ENCODE measurements around the gene RHPN2. TPM values are rescaled to one million over a fixed set of nuclear protein-coding genes. Genes with fewer than 3 reads are reported as not detected.
"Not testable (repeated sequence)": the region's sequence is repeated elsewhere in the genome, so short reads cannot be mapped to it uniquely, and the experiment has no call there.

Gene RHPN2
- total RNA-seq, 1 experiment from 2014 or later: 29.2 TPM

DNA sequence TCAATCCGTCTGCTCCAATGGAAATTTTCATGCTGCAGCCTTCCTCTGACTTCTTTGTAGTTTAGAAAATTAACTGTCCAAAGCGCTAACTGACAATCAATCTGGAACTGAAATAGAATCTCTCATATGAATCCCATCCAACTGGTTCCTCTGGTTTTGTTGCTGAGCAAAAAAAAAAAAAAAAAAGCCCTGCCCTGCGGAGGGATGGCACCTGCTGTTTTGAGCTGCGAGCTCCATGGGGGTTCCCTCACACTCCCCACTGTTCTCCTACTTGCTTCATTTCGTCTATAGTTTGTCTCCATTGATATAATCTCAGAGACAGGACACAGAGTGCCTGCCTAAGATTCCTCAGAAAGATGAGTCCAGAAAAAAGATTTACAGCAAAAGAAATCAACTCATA is 59.2 kb downstream of the RHPN2 start:
- Histone ChIP-seq H3K4me1 (ENCODE audit: insufficient read depth, low read length) (no peaks in the 10 kb centered on the region), H2BK5ac (ENCODE audit: insufficient read length, low read length) (no peak overlapping the region), H2AFZ (ENCODE audit: low read length) (no peak overlapping the region), H3K23ac (ENCODE audit: insufficient read length, low read depth, low read length) (no peak overlapping the region), H4K5ac (ENCODE audit: insufficient read length, low read depth, low read length) (no peak overlapping the region), H3K23me2 (ENCODE audit: insufficient read length, low read depth, low read length, poor library complexity, severe bottlenecking) (no peaks in the 10 kb centered on the region), H2AK5ac (ENCODE audit: insufficient read length, low read length) (no peak overlapping the region), H3K18ac (ENCODE audit: insufficient read length, low read depth, low read length) (no peak overlapping the region), H3K79me2 (ENCODE audit: insufficient read depth, low read length) (no peaks in the 10 kb centered on the region), H3T11ph (ENCODE audit: low read length) (no peak overlapping the region), H3K4me2 (ENCODE audit: insufficient read depth, insufficient read length, low read length) (no peak overlapping the region), H2BK15ac (ENCODE audit: low read depth, low read length) (no peak overlapping the region), H3K27ac (ENCODE audit: insufficient read length, low read depth, low read length) (no peak overlapping the region), H3K79me1 (ENCODE audit: insufficient read depth, low read depth, low read length, poor library complexity, severe bottlenecking) (no peaks in the 10 kb centered on the region), H4K20me1 (ENCODE audit: control insufficient read depth, insufficient read depth, insufficient read length) (no peaks in the 10 kb centered on the region), H3K14ac (ENCODE audit: insufficient read depth, low read length) (no peak overlapping the region), H2BK20ac (ENCODE audit: low read depth, low read length, poor library complexity, severe bottlenecking) (no peak overlapping the region), H3K56ac (ENCODE audit: insufficient read length, low read depth, low read length) (no peak overlapping the region), H2BK12ac (ENCODE audit: insufficient read length, low read depth, low read length) (no peak overlapping the region), H2BK120ac (ENCODE audit: low read depth, low read length, poor library complexity, severe bottlenecking) (no peak overlapping the region), H3K27me3 (ENCODE audit: insufficient read depth, low read length) (no peaks in the 10 kb centered on the region), H3K9me3 (ENCODE audit: control insufficient read depth, low read depth, low read length) (no peaks in the 10 kb centered on the region), H3K9ac (ENCODE audit: extremely low read depth, insufficient read length, low read length) (no peak overlapping the region), H4K8ac (replicated peaks; ENCODE audit: insufficient read length, low read depth, low read length) (no peak overlapping the region), H3K4ac (ENCODE audit: low read depth, low read length) (no peak overlapping the region), H4K91ac (ENCODE audit: insufficient read length, low read depth, low read length) (no peak overlapping the region)
- no peaks in the 10 kb centered on the region for H3K9me3 Mint-ChIP-seq
- no peak for DNase-seq
- peaks cover 25 to 67% (median 53%) of the 10 kb centered on the region in 3 experiments for H3K36me3 Mint-ChIP-seq (ENCODE audit: insufficient read depth in 1 of 3, low read depth in 3 of 3)
- no CpG with 5 or more reads among the region's 5 CpGs for WGBS (ENCODE audit: extremely low coverage, insufficient read length, low lambda C conversion rate)
- no peaks in the 10 kb centered on the region for H3K27me3 Mint-ChIP-seq (ENCODE audit: low read depth)
- H3K4me3 Mint-ChIP-seq: no peak overlapping the region
- H3K4me1 Mint-ChIP-seq: peaks cover 8 to 15% of the 10 kb centered on the region in 2 experiments
- H3K27ac Mint-ChIP-seq: peak overlapping the region in 1 of 3 experiments; percentile 64; a peak in 2 of 7 replicates
- TF ChIP-seq, protein P1, sequence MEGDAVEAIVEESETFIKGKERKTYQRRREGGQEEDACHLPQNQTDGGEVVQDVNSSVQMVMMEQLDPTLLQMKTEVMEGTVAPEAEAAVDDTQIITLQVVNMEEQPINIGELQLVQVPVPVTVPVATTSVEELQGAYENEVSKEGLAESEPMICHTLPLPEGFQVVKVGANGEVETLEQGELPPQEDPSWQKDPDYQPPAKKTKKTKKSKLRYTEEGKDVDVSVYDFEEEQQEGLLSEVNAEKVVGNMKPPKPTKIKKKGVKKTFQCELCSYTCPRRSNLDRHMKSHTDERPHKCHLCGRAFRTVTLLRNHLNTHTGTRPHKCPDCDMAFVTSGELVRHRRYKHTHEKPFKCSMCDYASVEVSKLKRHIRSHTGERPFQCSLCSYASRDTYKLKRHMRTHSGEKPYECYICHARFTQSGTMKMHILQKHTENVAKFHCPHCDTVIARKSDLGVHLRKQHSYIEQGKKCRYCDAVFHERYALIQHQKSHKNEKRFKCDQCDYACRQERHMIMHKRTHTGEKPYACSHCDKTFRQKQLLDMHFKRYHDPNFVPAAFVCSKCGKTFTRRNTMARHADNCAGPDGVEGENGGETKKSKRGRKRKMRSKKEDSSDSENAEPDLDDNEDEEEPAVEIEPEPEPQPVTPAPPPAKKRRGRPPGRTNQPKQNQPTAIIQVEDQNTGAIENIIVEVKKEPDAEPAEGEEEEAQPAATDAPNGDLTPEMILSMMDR (conservative IDR thresholded peaks at IDR 0.05): no peak

DNA sequence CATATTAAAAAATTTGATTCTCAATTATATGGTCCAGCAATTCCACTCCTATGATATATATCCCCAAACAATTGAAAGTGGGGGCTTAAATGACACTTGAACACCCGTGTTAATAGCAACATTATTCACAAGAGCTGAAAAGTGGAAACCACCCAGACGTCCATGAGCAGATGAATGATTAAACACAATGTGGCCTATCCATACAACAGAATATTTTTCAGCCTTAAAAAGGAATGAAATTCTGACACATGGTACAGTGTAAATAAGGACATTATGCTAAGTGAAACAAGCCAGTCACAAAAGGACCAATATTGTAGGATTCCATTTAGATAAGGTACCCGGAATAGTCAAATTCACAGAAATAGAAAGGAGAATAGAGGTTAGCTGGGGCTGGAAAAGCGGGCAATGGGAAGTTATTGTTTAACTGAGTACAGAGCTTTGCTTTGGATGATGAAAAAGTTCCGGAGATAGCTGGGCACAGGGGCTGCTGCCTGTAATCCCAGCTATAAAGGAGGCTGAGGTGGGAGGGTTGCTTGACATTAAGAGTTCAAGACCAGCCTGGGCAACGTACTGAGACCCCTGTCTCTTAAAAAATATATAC is 61.2 kb downstream of the RHPN2 start:
- H3K36me3 Mint-ChIP-seq (ENCODE audit: insufficient read depth in 1 of 3, low read depth in 3 of 3): peaks cover 19 to 62% (median 57%) of the 10 kb centered on the region in 3 experiments
- not testable (repeated sequence) for H2BK20ac ChIP-seq (ENCODE audit: low read depth, low read length, poor library complexity, severe bottlenecking); H3K14ac ChIP-seq (ENCODE audit: insufficient read depth, low read length); H3K23ac ChIP-seq (ENCODE audit: insufficient read length, low read depth, low read length); H2AK5ac ChIP-seq (ENCODE audit: insufficient read length, low read length); H4K8ac ChIP-seq (replicated peaks; ENCODE audit: insufficient read length, low read depth, low read length); H3K23me2 ChIP-seq (ENCODE audit: insufficient read length, low read depth, low read length, poor library complexity, severe bottlenecking); H4K20me1 ChIP-seq (ENCODE audit: control insufficient read depth, insufficient read depth, insufficient read length); H3T11ph ChIP-seq (ENCODE audit: low read length); H3K4me3 Mint-ChIP-seq; H4K5ac ChIP-seq (ENCODE audit: insufficient read length, low read depth, low read length); H2BK12ac ChIP-seq (ENCODE audit: insufficient read length, low read depth, low read length); DNase-seq; H2AFZ ChIP-seq (ENCODE audit: low read length); H3K9ac ChIP-seq (ENCODE audit: extremely low read depth, insufficient read length, low read length); H3K9me3 ChIP-seq (ENCODE audit: control insufficient read depth, low read depth, low read length); H2BK15ac ChIP-seq (ENCODE audit: low read depth, low read length); H3K27me3 ChIP-seq (ENCODE audit: insufficient read depth, low read length); H4K91ac ChIP-seq (ENCODE audit: insufficient read length, low read depth, low read length); H3K4me2 ChIP-seq (ENCODE audit: insufficient read depth, insufficient read length, low read length); H3K79me2 ChIP-seq (ENCODE audit: insufficient read depth, low read length); H3K18ac ChIP-seq (ENCODE audit: insufficient read length, low read depth, low read length); H3K27ac ChIP-seq (ENCODE audit: insufficient read length, low read depth, low read length); H3K56ac ChIP-seq (ENCODE audit: insufficient read length, low read depth, low read length); H3K27me3 Mint-ChIP-seq (ENCODE audit: low read depth); H3K27ac Mint-ChIP-seq; H2BK120ac ChIP-seq (ENCODE audit: low read depth, low read length, poor library complexity, severe bottlenecking); H3K4ac ChIP-seq (ENCODE audit: low read depth, low read length); H3K4me1 ChIP-seq (ENCODE audit: insufficient read depth, low read length); H2BK5ac ChIP-seq (ENCODE audit: insufficient read length, low read length); H3K79me1 ChIP-seq (ENCODE audit: insufficient read depth, low read depth, low read length, poor library complexity, severe bottlenecking); H3K9me3 Mint-ChIP-seq
- no CpG with 5 or more reads among the region's 6 CpGs for WGBS (ENCODE audit: extremely low coverage, insufficient read length, low lambda C conversion rate)
- H3K4me1 Mint-ChIP-seq: peaks cover 8 to 15% of the 10 kb centered on the region in 2 experiments

Data from H9 (cell line).